Measurements from ENCODE around the gene ATE1.

- no peak for TF ChIP-seq CTCF (IDR thresholded peaks at IDR 0.05; ENCODE audit: poor library complexity)
- no peak for TF ChIP-seq EZH2 (IDR thresholded peaks at IDR 0.05; ENCODE audit: borderline replicate concordance)
Observed at GRCh38 chr10:121854809-121855445, 72.9 kb downstream of the ATE1 start.

Data from hepatocyte (in vitro differentiated cells).